Fibroblast of skin of back (primary cell): ENCODE measurements around the gene PHF21B.
"Not testable (repeated sequence)": the region's sequence is repeated elsewhere in the genome, so short reads cannot be mapped to it uniquely, and the experiment has no call there.

Experiments
- DNase-seq: peaks from one replicate; pipeline ENCODE4 v3.0.0-alpha.2; 2013

Gene PHF21B

GRCh38 chr22:44932493-44932892 lies 77.3 kb downstream of the PHF21B start:
- no peak for DNase-seq

- DNase-seq = no peak
These were observed 78.0 kb downstream of the PHF21B start for GRCh38 chr22:44931766-44932165.

GRCh38 chr22:44931077-44931540 lies 78.7 kb downstream of the PHF21B start:
- peak; percentile 32 for DNase-seq

DNA sequence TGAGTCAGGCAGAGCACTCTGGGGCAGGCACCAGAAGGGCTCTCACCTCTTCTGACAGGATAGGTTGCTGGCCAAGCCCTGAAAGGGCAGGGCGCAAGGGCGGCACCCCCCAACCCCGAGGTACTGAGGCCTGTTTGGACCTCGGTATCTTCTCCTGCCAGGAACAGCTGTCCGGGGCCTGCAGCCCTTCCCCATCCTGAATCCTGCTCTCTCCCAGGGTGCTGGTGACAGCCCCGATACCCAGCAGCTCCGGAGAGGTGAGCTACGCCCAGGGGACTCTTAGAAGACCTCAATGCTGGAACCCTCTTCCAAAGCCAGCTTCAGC lies 79.1 kb downstream of the PHF21B start:
- DNase-seq = no peak

DNA sequence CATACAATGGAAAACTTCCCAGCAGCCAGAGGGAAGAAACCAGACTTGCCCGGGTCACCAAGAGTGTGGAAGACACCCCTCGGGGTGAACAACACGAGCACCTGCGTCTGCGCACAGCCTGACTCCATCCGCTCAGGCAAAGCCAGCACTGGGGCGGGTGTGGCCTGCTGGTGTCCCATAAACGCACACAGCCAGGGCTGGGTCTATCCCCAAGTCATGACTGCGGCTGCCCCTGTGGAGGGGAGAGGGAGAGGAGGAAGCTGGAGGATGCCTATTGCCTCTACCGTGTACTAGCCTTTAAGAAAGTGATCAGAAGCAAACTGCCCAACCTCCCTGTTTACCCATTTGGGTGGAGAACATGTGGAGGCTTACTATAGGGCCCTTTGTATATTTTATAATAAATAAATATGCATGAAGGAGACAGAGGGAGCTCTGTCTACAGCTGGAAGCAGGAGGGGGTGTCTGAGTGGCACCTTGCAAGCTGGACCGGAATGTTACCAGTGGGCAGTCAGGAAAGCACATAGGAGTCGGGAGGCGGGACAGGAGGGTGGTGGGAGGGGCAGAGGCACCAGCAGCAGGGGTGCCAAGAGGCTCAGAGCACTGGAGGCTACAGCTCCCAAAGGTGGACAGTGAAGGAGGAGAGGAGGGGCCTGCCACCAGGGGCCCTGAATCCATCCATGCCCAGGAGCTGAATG lies 79.6 kb downstream of the PHF21B start:
- DNase-seq = no peak

GRCh38 chr22:44929359-44930015 lies 80.3 kb downstream of the PHF21B start:
- no peak for DNase-seq

DNA sequence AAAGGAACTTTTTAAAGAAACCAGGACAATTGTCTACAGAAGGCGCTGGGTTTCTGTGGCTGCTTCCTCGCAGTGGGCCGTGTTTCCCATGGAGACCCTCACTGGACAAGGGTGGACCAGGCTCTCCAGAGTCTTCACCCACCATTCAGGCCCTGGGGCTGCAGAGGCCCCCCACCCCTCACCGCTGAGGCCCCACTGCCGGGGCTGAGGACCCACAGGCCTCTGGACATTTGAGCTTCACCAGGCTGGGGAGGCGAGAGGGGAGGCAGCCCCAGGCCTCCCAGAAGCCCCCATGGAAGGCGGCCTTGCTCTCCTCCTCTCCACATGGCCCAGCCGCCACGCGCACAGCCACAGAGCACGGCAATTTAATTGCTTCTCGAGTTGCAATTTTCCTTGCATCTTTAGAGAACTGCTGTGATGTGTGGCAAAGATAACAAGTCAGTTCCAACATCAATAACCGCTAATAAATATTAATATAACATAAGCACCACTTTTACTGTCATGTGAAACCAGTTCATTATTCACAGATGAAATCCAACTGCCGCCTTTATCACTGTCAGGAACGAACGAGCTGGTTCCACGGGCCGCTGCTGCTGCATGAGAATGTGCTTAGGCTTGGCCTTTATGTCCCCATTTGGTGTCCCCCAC lies 81.0 kb downstream of the PHF21B start:
- DNase-seq = no peak

- no peak for DNase-seq
These were observed 81.7 kb downstream of the PHF21B start for GRCh38 chr22:44928136-44928463.

DNA sequence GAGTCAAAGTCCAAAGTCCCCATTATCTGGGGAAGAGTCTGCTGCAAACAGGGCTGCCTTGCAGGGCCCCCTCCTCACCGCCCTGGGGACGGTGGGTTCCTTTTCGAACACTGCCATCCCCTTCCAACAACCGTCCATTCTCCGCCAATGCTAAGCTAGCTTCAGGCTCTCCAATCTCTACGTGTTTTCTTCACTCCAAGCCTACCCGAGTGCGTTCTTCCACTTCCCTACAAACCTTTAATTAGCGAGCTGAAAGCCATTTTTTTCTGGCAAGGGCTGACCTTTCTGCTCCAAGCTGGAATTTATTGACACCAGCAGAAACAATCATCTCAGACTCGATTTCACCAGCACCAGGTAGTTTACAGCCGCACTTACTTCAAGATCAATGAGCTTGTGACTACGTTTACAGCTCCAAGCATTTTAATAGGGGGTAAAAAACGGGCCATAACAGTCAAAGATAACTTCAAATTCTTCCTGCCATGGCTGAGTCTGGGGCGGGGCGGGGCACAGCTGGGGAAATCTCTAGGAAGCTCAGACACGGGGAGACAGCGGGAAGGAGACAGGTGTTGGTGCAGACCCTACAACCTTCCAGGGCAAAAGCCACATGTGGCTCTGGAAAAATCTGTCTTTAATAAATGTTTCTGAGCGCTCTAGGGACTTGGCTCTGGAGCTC lies 82.2 kb downstream of the PHF21B start:
- DNase-seq = no peak

DNA sequence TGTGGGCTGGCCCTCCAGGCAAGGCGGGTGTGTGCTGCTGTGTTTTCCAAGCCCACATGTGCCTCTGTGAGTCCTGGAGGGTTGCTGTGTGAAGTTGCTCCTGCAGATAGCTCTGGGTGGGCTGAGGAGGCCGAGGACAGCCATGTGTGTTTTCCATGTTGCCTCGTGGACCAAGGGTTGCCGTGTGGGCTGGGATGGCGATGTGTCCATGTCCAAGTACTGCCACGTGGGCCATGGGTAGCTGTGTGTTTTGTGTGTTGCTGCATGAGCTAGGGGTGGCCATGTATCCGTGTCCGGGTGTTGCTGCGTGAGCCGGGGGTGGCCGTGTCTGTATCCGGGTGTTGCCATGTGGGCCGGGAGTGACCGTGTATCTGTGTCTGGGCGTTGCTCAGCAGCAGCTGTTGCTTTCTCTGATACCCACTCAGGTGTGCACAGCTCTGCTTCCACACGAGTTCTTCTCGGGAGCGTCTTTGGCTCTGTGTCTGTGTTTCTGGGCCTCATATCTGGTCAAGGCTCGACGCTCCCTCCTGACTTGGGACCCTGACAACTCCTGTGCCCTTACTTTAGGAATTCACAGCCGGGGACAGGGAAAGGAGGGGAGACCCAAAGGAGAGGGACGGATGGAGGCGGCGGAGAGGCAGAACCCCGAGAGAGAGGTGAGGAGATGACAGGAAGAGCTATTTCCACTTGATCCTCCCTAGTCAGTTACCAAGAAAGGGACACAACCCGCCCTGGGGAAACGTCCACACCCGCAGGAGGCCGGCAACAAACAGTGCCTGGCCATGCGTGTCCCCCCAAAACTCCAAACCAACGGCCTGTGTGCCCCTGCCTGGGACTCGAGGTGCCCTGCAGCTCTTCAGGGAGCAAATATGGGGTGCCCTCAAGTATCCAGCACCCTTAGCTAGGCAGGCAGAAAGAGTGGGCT lies 83.1 kb downstream of the PHF21B start:
- no peak for DNase-seq

DNA sequence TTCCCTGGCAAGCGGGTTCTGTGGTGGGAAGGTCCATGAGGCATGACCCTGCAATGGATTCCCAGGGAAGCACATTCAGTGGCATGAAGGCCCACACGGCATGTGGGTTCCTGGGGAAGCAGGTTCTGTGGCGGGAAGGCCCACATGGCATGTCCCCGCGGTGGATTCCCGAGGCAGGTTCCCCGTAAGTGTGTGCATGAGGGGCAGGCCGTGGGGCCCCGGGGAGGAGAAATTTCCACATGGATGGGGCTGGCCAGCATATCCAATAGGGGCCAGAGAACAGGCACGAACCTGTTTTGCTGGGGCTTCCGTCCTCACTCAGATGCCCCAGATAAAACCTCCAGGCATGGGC lies 83.7 kb downstream of the PHF21B start:
- DNase-seq = no peak

- DNase-seq = no peak
These were observed 84.2 kb downstream of the PHF21B start for GRCh38 chr22:44925465-44926123.

DNA sequence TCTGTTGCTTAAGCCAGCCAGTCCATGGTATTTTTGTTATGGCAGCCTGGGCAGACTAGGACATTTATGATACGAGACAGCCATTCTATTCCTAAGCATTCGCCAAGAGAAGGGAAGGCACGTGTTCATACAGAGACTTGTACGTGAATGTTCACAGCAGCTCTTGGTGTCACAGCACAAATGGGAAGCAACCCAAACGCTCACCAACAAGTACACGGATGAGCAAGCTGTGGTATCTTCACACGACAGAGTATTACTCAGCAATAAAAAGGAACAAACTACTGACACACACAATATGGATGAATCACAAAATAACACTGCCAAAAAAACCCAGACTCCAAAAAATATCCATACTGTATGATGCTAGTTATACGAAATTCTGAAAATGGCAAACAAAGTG lies 85.1 kb downstream of the PHF21B start:
- DNase-seq = no peak

DNA sequence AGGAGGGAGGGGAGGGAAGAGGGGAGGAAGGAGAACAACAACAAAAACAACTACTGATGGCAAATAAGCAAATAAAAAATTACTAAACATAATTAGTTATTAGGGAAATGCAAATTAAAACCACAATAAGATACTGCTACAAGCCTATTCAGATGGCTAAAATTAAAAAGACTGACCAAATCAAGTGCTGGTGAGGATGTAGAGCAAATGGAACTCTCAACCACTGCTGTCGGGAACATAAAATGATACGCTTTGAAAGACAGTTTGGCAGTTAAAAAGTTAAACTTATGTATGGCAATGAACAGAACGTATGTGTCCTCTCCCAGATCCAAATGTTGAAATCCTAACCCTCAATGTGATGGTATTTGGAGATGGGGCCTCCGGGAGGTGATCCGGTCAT lies 85.7 kb downstream of the PHF21B start:
- DNase-seq = no peak

- not testable (repeated sequence) for DNase-seq
These were observed 88.0 kb downstream of the PHF21B start for GRCh38 chr22:44921766-44922165.

DNA sequence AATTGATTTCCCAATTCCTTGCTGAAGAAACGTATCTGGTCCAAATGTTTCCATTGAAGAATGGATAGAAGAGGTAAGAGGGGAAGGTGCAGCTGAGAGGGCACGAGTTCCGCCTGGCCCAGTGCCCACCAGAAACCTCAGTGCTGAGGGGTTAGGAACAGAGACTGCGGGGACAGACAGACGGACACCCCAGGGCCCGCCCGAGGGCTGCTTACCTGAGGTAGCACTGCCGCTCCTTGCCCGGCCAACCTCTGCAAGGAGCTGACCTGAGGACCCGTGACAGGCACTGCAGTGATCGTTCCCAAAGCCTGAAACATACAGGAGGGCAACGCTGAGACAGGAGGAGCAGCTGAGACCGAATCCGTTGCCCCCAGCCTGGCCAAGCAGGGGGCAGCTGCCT lies 89.6 kb downstream of the PHF21B start:
- DNase-seq = no peak

DNA sequence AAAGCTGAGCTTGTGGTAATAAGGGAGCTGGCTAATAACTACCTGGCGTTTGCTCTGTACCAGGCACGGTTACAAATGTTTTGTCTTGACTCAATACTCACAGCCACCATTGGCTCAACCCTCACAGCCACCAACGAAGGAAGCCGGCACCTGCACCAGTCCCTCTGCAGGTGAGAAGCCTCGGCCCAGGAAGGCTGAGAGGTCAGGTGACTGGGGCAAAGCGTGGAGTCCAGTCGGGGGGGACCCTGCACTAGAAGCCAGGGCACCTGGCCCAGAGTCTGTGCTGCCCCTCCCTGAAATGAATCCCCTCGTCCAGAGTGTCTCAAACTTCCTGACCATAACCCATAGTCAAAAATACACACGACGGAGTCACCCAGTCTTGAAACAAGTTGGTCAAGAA lies 90.1 kb downstream of the PHF21B start:
- no peak for DNase-seq

DNA sequence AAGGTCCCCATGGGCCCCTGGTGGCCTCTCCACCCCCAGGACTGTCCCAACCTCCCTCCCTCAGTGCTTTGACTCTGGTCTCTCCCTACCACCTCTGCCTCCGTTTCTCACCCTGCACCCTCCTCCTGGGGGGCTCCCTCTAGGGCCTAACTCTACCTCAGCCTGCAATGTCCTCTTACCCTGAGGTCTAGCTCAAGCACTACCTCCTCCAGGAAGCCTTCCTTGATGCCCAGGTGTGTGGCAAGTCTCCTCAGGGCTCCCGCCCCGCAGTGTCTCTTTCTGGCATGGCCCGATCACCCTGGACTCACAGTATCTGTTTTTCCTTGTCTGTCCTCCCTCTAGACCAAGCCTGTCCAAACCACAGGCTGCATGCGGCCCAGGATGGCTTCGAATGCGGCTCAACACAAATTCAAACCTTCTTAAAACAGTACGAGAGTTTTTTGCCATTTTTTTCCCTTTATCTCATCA lies 90.8 kb downstream of the PHF21B start:
- no peak for DNase-seq

- DNase-seq = no peak
These were observed 91.5 kb downstream of the PHF21B start for GRCh38 chr22:44918166-44918924.

DNA sequence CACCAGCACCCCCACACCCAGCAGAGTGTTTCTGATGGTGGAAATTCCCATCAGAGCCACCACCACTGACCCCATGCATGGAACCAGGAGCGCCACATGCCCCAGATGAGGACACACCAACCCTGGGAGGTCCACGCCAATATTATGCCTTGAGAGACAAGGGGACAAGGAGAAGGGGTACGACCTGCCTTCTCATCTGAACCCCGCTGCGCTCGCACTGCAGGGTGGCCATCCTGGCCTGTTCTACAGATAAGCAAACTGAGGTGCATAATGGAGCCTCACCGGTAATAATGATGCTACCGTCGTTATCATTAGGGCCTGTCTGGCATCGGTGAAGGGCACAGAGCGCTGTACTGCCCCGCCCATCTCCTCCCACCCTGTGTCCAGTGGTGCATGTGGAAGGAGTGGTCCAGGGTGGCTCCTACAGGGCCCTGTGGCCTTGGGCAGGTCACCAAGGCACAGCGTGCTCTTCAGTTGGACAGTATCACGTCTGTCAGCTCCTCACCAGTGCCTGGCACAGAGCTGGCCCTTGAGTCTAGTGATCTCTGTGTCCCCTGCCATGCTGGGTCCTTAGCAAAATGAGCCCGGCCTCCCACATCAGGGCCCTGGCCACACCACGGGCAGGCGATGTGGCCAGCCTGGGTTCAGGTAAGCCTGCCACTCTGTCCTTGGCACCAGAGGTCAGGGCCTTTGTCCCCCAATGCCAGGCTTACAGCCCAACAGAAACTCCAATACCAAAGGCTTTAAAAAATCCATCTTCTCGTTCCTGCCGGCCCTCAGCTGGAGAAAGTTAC lies 92.2 kb downstream of the PHF21B start:
- no peak for DNase-seq
